OCI-M2 (cell line): Measurements from ENCODE around the gene EPB41L2.

Source experiments
- DNase-seq: peaks from one replicate; lab custom pipeline; 2025; ENCODE audit not compliant: unreplicated experiment; lab: John Stamatoyannopoulos, UW

EPB41L2 gene

DNA sequence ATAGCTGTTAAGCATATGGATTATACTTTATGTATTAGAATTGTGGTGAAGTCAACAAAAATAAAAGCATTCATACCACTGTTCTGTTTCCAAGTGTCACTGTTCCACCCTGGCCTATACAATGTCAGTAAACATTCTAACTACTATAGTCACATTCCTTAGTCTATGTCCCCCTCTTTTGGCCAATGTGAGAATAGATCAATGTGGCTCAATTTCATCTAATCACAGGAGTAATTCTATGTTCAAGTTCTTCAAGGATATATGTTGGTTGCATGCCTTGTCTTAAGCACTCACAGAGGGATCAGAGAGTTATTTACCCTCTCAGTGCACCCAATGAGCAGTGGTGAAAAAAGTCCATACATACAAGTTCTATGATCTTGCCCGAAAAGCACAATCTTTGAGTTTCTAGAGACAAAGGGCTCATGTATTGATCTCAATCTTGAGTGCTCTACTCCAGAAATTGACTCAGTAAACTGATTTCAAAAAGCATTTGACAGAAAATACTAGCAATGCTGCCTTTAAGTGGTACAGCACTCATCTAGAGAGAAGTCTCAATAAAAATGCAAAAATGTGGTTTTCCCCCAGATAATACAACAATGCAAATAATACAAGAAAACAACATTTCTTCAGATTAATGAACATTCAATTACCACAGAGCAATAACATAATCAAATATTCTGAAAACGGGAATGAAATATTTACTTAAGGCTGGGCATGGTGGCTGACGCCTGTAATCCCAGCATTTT lies 219.3 kb downstream of the EPB41L2 start:
- no peak for DNase-seq

- no peak for DNase-seq
Observed at GRCh38 chr6:130841128-130841728, 221.8 kb downstream of the EPB41L2 start.

- no peak for DNase-seq
Observed at GRCh38 chr6:130840050-130840449, 223.0 kb downstream of the EPB41L2 start.

GRCh38 chr6:130839379-130839778 lies 223.7 kb downstream of the EPB41L2 start:
- DNase-seq: no peak

DNA sequence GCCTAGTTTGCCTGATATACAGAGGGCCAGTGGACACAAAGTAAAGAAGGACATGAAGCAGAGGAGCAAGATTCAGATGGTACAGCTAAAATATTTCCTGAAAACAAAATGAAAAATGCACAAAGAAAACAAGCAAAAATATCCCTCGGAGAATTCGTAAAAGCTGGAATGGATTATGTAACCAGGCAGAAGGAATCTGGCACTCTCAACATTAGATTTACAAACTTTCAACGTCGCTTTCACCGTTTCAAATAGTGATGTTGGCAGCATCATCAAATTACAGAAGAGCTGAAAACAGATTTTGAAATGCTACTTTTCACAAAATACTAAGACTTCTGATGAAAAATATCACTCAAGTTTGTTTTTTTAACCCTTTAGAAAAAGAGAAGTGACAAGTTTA lies 224.1 kb downstream of the EPB41L2 start:
- DNase-seq: no peak

DNA sequence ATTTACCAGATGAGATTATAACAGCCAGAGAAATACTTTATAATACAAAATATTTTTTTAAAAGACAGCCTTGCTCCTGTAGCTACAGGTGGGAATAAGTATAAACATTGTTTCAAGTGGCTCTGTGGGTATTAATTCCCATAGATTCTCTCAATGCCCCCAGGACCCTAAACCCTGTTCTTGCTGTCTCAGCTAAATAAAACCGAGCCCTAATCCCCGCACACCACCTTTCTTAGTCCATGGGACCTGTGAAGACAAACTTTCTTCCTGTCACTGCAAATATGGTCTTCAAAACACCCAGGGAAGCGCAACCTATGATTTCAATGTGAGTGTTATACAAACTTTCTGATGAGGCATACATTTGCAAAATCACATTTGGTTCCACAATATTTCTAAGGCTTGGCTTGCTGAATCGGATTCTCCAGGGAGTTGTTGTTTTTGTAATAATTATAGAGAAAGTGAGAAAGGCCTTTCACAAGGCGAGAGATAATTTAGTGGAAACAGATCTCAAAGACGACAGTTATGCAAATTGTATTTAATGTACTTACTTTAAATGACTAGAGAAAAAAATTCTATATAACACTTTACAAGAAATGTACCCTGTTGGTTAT lies 224.7 kb downstream of the EPB41L2 start:
- DNase-seq: no peak

GRCh38 chr6:130837067-130837466 lies 226.0 kb downstream of the EPB41L2 start:
- DNase-seq: no peak

GRCh38 chr6:130836055-130836640 lies 226.9 kb downstream of the EPB41L2 start:
- DNase-seq: no peak

DNA sequence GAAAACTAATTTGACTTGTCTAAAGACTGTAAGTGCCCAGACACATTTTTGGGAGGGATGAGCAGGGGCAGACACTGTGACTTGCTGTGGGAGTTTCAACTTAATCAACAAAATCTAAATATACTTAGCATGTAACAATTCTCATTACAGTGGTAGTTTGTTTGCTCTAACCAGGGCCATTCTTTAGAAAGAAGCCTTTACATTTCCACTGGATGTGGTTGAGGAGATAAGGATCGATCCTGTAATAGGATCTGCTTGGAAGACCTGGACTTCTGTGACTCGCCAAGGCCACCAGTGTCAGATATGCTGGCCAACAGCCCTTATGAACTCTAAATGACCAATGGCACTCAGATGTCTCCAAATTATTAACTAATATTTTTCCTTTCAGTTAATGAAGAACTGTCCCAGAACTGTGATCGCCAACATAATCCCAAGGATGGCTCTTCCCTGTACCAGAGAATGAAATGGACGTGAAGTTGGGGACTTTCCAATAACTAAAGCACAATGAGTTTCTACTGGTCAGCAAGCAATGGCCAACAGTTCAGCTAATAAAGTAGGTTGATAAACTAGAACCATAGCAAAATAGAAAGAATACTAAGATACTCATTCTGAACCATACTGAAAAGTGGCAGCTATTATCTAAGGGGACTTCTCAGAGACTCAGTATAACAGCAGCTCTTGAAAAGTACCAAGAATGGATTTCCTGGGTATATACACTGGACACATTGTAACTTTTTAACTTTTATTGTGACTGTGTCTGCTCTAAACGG lies 228.4 kb downstream of the EPB41L2 start:
- no peak for DNase-seq

DNA sequence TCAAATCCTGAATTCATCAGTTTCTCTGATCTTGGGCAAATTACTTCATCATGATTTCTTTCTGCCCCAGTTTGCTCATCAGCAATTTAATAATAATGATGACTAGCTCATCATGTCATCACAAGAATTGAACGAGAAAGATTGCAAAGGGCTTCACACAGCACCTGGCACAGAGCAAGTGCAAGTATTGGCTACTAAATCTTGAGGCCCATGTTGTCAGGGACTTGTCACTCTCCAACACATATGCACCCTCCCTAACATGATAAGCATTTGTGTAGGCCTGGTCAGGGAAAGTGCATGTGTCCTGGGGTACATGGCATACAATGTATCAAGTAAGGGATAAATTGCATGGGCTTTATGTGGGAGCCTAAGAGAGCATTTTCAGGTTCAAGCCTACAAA lies 229.5 kb downstream of the EPB41L2 start:
- no peak for DNase-seq

DNA sequence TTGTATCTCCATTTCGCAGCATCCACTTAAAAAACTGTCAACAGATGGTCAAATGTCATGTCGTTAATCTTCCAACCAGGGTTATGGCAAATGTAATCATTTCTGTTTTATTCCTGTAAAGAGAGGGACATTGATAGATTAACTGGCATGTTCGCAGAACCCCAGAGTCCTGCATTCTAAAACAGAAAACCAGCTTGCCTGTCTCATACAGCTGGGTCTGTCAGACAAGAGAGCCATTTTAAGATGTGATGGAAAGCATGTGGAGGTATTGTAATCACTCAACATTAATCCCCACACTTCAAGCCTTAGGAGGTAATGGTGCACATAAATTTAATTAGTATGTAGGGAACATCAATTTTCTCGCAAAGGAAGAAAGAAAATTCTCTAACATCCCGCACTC lies 231.4 kb downstream of the EPB41L2 start:
- no peak for DNase-seq

GRCh38 chr6:130829333-130829910 lies 233.6 kb downstream of the EPB41L2 start:
- no peak for DNase-seq

GRCh38 chr6:130827247-130828149 lies 235.5 kb downstream of the EPB41L2 start, which contains the start of gene SMLR1:
Gene SMLR1 (plus strand): TSS chr6:130827406. CDS start chr6:130827414, 8 bp downstream.
- DNase-seq: no peak

- no peak for DNase-seq
Observed at GRCh38 chr6:130826442-130827246, 236.4 kb downstream of the EPB41L2 start.

DNA sequence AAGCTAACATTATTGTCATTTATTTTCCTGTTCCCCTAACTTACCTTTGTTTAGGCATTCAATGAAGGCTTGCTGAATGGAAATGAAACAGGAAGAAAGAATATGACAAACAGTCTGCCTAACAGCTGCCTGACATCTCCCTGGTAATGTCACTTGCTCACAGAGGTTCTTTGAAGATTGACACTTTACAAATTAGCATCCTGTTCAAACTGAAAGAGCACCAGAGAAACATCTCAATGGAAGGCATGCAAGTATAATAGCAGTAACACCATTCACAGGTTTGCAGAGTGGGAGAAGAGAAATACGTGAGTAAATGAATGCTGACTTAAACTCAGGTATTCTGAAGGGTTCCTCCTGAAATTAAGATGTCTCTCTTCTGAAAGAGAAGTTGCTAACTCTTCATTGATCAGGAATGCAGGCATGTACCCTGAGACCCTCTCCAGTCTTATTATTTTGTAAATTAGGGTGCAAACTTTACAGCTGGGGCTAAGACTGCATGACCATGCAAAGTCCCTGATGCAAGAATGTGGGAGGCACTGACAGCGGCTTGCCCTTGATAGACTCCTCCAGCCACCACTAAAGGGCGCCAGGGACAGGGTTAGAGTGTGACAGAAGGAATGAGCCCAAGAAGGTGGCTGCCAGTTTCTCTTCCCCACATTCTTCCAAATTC lies 237.1 kb downstream of the EPB41L2 start:
- no peak for DNase-seq

DNA sequence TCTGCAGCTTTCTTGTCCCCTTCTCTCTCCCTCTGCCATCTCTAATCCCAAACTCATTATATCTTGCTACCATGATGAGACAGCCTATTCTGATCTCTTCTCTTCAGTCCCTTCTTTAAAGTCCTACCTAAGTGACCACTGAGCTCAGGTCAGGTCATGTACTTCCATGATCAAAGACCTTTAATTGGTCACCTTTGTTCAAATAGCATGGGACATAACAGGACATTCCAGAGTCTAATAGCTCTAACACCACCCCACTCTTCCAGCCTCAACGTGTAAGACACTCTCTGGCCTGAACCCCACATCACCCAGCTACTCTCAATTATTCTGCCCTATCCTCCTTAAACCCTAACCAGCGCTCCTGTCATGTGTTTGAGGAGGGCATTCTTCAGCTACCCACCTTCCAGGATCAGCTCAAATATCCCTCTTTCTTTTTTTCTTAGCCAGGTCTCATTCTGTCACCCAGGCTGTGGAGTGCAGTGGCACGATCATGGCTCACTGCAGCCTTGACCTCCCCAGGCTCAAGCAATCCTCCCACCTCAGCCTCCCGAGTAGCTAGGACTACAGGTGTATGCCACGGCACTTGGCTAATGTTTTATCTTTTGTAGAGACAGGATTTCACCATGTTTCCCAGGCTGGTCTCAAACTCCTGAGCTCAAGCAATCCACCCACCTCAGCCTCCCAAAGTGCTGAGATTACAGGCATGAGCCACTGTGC lies 237.9 kb downstream of the EPB41L2 start:
- DNase-seq: no peak

DNA sequence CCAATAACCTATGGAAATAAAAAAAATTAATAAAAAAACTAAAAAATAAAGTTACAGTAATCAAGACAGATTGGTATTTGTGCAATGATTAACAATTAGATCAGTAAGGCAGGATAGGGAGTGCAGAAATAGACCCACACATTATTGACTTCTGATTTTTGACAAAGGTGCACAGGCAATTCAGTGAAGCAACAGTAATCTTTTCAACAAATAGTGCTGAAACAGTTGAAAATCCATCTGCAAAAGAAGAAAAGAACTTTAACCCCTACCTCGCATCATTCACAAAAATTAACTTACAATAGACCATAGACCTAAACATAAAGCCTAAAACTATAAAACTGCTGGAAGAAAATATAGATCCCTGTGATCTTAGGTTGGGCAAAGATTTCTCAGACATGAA lies 240.3 kb downstream of the EPB41L2 start:
- DNase-seq: no peak
